Measurements from ENCODE around the gene MRPL21.

The MRPL21 gene

DNA sequence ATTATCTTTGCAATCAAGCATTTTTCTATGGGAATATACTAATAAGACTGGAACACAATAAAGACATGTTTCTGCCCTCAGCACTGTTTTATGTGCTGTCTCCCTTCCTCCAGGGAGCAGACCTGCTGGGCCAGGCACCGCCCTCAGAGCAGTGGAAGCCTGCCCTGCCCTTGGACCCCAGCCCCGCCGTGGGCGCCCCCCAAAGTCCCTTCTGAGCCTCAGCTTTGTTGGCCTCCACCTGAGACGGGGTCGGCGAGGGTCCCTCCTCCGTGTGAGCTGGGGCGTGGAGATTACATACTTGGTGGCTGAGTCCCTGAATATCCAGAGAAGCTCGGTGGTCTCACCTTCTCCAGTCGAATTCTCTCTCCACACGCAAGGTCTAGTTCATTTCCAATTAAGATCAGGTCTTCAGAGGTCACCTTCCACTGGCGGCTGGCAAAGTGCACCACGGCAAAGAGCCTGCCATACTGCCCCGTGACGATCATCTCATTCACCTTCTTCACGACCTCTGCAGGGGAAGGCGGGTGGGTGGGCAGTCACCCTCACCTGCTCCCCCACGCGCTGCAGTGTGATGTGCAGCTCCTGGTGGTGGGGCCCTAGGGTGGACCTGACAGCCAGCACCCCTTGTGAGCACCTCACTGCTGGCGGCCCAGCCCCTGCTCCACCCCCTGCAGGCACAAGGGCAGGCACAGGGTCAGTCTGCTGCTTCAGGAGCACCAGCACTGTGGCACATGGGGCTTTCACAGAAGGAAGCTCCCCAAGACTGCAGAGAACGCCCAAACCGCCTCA lies 7.3 kb downstream of the MRPL21 start:
- Histone ChIP-seq H3K27me3 (ENCODE audit: control insufficient read depth, insufficient read depth, low read length) (no peaks in the 10 kb centered on the region), H3K9ac (no peak overlapping the region), H3K79me2 (no peaks in the 10 kb centered on the region), H3K4me3 (ENCODE audit: low read depth, low read length) (no peak overlapping the region), H3K27ac (no peak overlapping the region), H3K4me1 (no peaks in the 10 kb centered on the region), H3K4me2 (ENCODE audit: low read length) (no peak overlapping the region), H2AFZ (no peak overlapping the region), H3K36me3 (ENCODE audit: control insufficient read depth, insufficient read depth, low read length) (no peaks in the 10 kb centered on the region), H3K9me3 (ENCODE audit: control insufficient read depth, low read length) (no peaks in the 10 kb centered on the region)
- TF ChIP-seq, protein P1, sequence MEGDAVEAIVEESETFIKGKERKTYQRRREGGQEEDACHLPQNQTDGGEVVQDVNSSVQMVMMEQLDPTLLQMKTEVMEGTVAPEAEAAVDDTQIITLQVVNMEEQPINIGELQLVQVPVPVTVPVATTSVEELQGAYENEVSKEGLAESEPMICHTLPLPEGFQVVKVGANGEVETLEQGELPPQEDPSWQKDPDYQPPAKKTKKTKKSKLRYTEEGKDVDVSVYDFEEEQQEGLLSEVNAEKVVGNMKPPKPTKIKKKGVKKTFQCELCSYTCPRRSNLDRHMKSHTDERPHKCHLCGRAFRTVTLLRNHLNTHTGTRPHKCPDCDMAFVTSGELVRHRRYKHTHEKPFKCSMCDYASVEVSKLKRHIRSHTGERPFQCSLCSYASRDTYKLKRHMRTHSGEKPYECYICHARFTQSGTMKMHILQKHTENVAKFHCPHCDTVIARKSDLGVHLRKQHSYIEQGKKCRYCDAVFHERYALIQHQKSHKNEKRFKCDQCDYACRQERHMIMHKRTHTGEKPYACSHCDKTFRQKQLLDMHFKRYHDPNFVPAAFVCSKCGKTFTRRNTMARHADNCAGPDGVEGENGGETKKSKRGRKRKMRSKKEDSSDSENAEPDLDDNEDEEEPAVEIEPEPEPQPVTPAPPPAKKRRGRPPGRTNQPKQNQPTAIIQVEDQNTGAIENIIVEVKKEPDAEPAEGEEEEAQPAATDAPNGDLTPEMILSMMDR (IDR thresholded peaks at IDR 0.05): no peak

DNA sequence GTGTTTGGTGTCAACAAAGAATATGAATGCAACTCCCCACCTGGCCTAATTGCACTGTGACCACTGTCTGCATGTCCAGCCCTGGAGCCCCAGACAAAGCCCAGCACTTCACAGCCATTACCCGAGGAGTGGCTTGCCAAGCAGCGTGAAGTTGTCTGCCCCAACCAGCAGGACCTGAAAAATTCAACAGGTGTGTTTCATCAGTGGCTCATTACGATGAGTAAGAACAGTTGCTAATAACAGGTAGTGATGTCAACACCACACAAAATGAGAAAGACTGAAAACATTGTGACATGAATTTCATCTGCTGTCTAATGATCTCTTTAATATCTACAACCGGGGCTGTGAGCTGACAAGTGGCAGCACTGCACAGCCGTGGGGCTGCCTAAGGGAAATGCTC lies 10.3 kb downstream of the MRPL21 start:
- no peaks in the 10 kb centered on the region for H3K79me2 ChIP-seq
- no peak overlapping the region for H2AFZ ChIP-seq
- H3K4me2 ChIP-seq (ENCODE audit: low read length): no peak overlapping the region
- no peaks in the 10 kb centered on the region for H3K4me1 ChIP-seq
- no peaks in the 10 kb centered on the region for H3K36me3 ChIP-seq (ENCODE audit: control insufficient read depth, insufficient read depth, low read length)
- no peaks in the 10 kb centered on the region for H3K27me3 ChIP-seq (ENCODE audit: control insufficient read depth, insufficient read depth, low read length)
- no peak overlapping the region for H3K27ac ChIP-seq
- H3K4me3 ChIP-seq (ENCODE audit: low read depth, low read length): no peak overlapping the region
- TF ChIP-seq, protein P1 (IDR thresholded peaks at IDR 0.05): no peak
- no peaks in the 10 kb centered on the region for H3K9me3 ChIP-seq (ENCODE audit: control insufficient read depth, low read length)
- no peak overlapping the region for H3K9ac ChIP-seq

- TF ChIP-seq, protein P1 (IDR thresholded peaks at IDR 0.05): no peak
- Histone ChIP-seq H3K9ac (no peak overlapping the region), H3K9me3 (ENCODE audit: control insufficient read depth, low read length) (no peaks in the 10 kb centered on the region), H3K4me2 (ENCODE audit: low read length) (no peak overlapping the region), H3K36me3 (ENCODE audit: control insufficient read depth, insufficient read depth, low read length) (no peaks in the 10 kb centered on the region), H3K79me2 (no peaks in the 10 kb centered on the region), H3K4me3 (ENCODE audit: low read depth, low read length) (no peak overlapping the region), H3K27ac (no peak overlapping the region), H2AFZ (no peak overlapping the region), H3K4me1 (no peaks in the 10 kb centered on the region), H3K27me3 (ENCODE audit: control insufficient read depth, insufficient read depth, low read length) (no peaks in the 10 kb centered on the region)
Measured at GRCh38 chr11:68892576-68892975, 11.1 kb downstream of the MRPL21 start.

- no peaks in the 10 kb centered on the region for H3K9me3 ChIP-seq (ENCODE audit: control insufficient read depth, low read length)
- no peaks in the 10 kb centered on the region for H3K36me3 ChIP-seq (ENCODE audit: control insufficient read depth, insufficient read depth, low read length)
- TF ChIP-seq, protein P1 (IDR thresholded peaks at IDR 0.05): no peak
- H3K27ac ChIP-seq: no peak overlapping the region
- no peak overlapping the region for H2AFZ ChIP-seq
- H3K4me1 ChIP-seq: no peaks in the 10 kb centered on the region
- H3K4me2 ChIP-seq (ENCODE audit: low read length): no peak overlapping the region
- no peaks in the 10 kb centered on the region for H3K79me2 ChIP-seq
- H3K27me3 ChIP-seq (ENCODE audit: control insufficient read depth, insufficient read depth, low read length): no peaks in the 10 kb centered on the region
- no peak overlapping the region for H3K9ac ChIP-seq
- H3K4me3 ChIP-seq (ENCODE audit: low read depth, low read length): no peak overlapping the region
Measured at GRCh38 chr11:68891351-68891948, 12.2 kb downstream of the MRPL21 start.

All from parathyroid adenoma (tissue), 2 donors.